Measurements from ENCODE around the gene LCTL. TPM values are rescaled to one million over a fixed set of nuclear protein-coding genes. Genes with fewer than 3 reads are reported as not detected.

Gene LCTL
- total and polyA plus RNA-seq, 2 of the 8 experiments (the other 6 are each of a cell fraction or from before 2014, with no cell fraction given): 5.5 to 6.2 TPM

DNA sequence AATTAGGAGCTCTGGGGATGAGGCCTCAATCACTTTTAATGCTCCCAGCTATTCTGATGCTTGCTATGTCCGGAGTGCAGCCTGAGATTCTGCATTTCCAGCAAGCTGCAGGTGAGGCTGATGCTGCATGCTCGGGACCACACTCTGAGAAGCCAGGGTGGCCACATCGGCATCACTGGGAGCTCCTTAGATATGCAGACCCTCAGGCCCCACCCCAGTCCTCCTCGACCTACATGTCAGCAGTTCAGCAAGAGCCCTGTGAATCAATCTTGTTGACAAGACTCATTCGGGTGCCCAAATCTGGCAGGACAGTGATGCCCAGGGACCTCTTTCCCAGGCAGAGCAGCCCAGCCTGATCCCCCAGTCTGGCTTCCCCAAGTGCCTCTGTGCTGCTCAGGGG lies 44.1 kb upstream of the LCTL start (continued):
- TF ChIP-seq, protein P1, sequence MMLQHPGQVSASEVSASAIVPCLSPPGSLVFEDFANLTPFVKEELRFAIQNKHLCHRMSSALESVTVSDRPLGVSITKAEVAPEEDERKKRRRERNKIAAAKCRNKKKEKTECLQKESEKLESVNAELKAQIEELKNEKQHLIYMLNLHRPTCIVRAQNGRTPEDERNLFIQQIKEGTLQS (IDR thresholded peaks at IDR 0.05; ENCODE audit: insufficient read depth, low read depth, low read length): no peak

Data from H1 (cell line).